ENCODE results near the gene GTF2H1.
A peak's percentile ranks its signal among the peaks of the same experiment; 100 is the strongest.

Gene GTF2H1

DNA sequence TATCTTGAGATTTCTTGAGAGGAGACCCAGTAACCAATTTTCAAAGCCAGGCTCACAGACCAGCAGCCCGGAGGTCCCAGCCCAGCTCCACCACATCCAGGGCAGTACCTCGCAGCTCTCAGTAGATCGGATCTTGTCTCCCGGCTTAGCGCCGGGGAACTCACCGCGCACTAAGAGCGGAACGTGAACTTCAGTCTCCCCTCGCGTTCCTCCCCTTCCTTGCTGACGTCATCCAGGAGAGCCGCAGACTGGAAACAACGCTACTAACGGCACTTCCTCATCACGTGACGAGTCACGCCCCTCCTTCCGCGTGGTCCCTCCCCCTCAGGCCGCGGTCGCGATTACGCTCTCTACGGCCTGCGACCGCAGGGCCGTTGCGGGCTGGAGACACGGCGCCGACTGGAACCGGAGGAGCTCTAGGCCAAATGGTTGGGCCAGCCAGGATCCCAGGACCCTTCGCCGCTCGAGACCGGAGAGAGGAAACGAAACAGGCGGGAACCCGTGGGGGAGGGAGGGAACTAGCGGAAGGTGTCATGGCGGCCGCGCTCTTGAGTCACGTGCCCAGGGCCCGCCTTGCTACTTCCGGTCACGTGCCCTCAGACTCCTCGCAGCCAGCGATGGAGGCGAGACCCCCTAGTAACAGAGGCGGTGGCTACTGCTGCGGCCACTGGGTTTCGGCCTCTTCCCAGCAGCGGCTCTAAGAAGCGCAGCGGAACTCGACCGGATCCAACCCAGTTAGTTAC is at the start of gene GTF2H1, which contains the start of gene HPS5:
Gene GTF2H1, plus strand, starts transcription at position 599 of the 743 bp plus-strand sequence. CDS start 10,508 bp downstream, outside the sequence.
Gene HPS5, minus strand, starts transcription at position 172 of the 743 bp plus-strand sequence. CDS start 4,282 bp downstream, outside the sequence.
- DNase-seq (ENCODE audit: low read depth in 2 of 2) = peak; percentile 86 to 93

DNA sequence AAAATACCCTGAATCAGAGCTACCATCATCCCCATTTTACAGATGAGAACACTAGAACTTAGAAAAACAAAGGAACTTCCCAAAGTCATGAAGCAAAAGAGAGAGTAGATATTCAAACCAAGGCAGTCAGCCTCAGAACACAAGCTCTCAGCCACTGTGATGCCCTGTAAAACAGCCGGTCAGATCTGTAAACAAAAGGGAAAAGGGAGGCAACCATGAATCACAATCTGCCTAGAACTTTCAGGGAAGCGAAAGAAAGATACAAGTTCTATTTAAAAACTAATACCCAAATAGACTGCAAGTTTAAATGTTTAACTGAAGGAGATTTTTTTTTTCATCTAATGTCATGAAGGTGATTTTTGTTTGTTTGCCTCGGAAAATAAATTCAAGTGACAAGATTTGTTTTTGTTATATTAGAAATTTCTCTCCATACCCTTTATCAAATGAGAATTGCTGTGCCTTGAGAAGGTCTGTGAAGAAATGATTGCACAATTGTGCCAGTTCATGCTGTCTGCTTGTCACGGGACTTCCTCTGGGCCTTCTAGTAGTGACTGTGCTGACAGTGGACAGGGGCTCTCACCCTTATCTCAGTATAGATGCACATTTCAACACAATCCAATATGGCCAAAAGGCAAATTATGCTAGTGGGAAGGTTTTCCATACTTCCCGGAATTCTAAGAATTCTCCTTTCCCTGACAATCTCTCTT is 44.6 kb upstream of the GTF2H1 start:
- no peak for DNase-seq (ENCODE audit: low read depth in 2 of 2)

DNA sequence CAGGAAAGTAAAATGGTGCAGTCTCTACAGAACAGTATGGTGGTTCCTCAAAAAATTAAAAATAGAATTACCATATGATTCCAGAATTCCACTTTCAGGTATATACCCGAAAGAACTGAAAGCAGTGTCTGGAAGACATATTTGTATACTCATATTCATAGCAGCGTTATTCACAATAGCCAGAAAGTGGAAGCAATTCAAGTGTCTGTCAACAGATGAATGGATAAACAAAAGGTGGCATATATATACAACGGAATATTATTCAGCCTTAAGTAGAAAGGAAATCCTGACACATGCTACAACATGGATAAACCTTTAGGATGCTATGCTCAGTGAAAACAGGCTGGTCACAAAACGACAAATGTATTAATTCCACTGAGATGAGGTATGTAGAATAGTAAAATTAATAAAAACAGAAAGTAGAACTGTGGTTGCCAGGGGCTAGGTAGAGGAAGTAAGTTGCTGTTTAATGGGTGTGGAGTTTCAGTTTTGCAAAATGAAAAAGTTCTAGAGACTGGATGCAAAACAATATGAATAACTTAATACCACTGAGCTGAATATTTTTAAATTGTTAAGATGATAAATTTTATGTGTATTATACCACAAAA is 41.8 kb upstream of the GTF2H1 start:
- no peak for DNase-seq (ENCODE audit: low read depth in 2 of 2)

DNA sequence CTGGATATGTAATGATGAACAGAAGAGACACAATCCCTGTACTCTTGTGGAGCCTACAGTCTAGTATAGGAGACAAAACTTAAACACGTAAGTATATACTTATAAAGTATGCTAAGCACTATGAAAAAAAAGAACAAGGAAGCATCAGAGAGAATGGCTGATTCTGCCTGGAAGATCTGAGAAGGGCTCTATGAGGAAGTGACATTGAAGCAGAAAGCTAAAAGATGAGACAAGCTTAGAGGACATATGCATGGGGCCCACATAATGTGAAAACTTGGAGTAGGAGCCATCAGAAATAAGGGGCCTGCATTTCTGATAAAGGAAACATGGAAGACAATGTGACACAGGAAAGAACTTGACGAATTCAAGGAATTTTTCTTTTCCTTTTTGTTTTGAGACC is 39.7 kb upstream of the GTF2H1 start:
- no peak for DNase-seq (ENCODE audit: low read depth in 2 of 2)

DNA sequence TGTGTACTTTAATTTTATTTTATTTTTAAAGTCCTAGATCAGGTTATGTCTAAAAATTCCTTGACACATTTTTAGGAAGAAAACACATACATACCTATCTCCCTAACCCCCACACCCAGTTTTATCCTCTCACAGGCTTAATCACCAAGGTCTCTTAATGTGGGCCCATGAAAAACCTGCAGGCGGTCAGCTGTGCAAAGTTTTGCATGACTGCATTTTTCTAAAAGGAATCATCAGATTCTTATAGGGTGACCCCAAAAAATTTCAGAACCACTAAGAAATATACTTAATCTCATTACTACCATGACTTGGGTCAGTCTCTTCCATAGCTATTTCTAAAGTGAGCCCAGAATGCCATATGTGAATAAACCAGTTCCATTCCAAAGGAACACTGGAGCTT is 36.5 kb upstream of the GTF2H1 start:
- no peak for DNase-seq (ENCODE audit: low read depth in 2 of 2)

DNA sequence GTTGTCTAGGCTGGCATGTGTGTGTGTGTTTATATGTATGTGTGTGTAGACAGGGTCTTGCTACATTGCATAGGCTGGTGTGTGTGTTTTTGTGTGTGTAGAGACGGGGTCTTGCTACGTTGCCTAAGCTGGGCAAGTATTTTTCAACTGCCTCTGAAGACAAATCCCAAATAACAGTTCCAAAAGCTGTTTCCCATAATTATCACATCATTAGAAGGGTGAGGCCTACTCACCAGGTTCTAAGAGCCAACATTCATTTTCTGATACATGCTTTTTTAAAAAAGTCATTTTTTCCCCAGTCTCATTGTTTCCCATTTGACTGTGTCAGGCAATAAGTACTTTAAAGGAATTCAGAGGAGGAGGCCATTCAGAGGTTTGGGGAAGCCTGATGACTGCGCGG is 33.5 kb upstream of the GTF2H1 start:
- no peak for DNase-seq (ENCODE audit: low read depth in 2 of 2)

DNA sequence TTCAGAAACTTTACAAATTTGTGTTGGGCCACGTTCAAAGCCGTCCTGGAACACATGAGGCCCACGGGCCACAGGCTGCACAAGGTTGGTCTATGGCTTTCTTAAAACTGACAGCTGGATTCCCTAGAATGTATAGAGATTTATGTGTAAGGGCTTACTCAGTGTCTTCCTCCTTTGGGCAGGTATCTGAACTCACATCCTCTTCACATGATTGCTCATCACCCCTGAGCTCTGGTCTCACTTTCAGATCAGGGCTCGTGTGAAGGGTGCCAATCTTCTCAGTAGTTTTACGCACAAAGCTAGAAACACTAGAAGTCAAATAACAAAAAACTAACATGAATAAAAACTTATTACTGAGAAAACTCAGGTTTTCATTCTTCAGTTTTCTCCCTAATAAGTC is 27.5 kb upstream of the GTF2H1 start:
- no peak for DNase-seq (ENCODE audit: low read depth in 2 of 2)

DNA sequence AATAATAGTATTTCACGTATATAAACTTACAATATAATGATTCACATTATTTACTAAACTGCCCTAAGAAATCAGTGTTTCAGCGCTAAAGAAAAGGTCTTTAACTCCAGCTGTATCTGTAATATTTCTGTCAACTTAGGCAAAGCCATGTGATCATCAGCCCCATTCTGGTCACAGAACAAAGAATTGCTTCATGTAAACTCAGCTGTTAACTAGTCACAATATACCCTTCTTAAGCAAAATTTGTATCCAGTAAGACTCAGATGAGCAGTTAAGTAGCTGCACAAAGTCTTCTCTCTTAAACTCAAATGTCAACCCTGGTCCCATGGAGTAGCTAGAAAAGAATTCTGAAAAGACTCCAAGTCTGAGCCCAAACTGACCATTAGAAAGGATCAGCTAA is 27.1 kb upstream of the GTF2H1 start:
- no peak for DNase-seq (ENCODE audit: low read depth in 2 of 2)

DNA sequence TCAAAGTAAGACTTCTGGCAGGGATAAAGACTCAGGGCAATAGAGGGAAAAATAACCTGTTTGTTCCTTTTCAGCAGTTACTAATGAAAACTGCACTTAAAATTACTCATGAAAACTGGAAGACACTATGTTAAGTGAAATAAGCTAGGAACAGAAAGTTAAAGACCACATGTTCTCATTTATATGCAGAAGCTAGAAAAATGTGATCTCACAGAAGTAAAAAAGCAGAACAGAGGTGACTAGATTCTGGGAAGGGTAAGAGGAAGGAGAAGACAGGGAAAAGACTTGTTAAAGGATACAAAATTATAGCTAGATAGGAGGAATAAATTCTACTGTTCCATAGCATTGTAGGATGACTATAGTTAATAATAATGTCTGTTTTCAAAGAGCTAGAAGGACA is 22.6 kb upstream of the GTF2H1 start:
- no peak for DNase-seq (ENCODE audit: low read depth in 2 of 2)

DNA sequence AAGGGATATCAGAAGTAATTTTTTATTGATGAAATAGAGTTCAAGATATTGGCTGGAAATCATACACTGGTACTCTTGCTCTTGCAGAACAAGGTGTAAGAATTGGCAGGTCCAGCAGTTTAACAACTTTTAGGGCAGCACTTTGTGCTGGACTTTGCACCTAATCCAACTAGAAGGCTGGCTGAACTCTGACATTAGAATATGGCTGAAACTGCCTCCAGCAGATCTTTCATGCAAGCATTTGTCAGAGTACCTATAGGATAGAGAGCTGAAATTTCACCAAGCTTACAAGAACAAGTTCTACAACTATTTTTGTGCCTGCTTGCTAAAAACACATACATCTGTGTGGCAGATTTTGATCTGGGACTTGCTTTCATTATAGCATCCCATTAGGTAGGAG is 17.6 kb upstream of the GTF2H1 start:
- no peak for DNase-seq (ENCODE audit: low read depth in 2 of 2)

DNA sequence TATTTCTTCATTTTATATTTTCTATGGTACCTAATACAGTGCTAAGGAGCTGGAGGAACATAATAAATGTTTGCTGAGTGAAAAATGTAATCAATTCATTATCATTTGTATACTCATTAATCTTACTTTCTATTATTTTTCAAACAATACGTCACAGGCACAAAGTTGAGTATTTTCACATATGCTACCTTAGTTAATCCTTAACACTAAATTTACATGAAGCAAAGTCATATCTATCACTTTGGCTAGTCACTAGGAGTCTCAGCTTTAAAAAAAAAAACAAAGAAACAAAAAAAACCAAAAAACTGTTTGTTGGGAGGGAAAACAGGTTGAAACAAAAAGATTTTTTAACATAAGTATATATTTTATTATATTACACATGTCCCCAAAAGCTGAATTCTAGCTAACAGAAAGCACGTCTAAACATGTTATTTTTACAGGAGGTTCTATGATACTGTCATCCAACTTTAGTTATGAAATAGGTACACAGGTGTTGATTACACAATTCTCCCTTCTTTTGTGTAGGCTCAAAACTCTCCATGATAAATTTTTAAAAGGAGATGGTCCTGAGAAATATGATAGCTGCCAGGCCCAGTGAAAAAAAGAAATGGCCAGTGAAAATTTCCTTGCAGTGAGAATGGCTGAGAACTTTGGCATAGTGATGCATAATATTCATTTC is 14.8 kb upstream of the GTF2H1 start:
- no peak for DNase-seq (ENCODE audit: low read depth in 2 of 2)

DNA sequence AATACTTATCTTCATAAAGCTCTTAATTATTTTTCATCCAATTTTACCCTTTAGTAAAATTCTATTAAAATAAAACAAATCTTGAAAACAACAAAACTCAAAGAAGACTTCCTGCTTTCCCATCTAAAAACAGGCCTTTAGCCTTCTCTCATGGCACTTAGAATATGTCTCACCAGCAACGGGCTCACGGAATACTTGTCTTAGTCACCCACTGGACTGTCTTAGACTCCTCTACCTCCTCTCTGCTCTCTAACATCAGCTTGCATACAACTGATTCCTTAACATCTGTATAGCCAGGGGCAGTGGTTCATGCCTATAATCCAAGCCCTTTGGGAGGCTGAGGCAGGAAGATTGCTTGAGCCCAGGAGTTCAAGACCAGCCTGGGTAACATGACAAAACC is 14.1 kb upstream of the GTF2H1 start:
- no peak for DNase-seq (ENCODE audit: low read depth in 2 of 2)

DNA sequence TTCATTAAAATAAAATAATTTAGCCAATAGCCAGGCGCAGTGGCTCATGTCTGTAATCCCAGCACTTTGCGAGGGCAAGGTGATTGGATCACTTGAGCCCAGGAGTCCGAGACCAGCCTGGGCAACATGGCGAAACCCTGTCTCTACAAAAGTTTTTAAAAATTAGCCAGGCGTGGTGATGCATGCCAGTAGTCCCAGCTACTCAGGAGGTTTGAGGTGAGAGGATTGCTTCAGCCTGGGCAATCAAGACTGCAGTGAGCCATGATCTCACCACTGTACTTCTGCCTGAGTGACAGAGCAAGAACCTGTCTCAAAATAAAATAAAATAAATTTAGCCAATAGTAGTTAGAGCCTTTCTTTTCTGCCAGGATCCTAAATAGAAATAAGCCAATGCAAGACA is 12.7 kb upstream of the GTF2H1 start:
- no peak for DNase-seq (ENCODE audit: low read depth in 2 of 2)

DNA sequence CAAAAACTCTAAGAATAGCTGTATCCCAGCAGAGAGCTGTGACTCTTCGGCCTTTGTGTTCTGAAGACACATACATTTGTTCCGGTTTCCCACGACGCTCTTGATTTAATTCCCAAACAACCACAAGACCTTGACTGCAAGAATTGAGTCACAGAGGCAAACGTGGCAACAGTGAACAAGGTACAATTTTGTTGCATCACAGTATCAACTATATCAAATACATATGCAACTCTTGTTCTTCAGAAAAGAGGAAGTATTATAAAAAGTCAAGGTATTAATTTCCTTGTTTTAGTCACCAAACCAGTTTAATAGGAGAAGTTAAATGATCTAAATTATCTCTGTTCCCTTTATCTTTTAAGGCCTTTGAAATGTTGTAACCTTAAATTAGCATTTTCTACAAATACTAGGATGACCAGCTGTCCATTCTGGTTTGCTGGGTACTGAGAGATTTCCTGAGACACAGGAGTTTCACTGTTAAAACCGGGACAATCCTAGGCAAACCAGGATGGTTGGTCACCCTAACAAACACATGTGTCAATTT is 11.5 kb upstream of the GTF2H1 start:
- DNase-seq (ENCODE audit: low read depth in 2 of 2) = no peak

DNA sequence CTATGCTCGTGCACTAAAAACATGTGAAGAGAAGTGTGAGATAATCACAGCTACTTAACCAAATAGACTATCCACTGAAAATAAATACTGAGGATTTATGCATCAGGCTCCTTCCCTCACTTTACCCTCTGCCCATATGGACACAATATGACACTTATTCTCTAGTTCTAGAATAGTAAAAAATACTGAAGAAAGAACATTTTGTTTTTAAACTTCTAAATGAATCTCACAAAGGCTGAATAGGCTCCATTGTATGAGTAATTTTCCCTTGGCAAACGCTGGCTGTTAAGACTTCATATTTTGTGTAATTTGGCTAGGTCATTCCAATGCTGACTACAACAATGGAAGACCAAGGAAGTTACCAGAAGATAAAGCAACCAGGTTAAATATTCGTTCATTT is 10.4 kb upstream of the GTF2H1 start:
- no peak for DNase-seq (ENCODE audit: low read depth in 2 of 2)

DNA sequence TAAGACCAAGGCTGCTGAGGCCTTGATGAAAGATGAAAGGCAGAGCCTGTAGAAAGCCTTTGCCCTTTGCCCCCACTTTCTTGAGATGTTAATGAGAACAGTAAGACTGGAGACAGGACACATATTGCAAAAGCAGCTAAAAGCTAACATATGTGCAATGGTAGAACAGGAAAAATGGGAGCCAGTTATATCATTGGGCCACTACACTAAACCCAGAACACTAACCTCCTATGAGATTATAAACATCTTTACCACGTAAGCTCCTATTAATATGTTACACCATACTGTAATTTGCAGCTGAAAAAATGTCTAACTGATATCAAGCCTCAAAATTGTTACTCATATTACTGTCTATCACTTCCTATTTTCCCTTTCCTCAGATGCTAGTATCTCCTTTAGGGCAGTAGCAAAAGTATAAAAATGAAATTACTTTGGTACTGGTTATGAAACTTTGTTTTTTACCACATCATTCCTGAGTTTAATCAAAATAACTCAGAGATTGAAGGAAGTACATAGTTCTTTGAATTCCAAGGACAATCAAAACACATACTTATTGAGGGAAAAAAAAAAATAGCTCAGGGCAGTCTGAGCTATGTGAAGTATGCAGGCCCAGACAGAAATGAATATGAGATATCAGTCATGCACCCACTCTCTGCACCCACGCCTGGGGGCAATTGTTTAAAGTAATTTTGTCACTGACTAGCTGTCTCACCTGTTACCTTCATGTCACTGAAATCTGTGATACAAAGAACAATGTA is 9.5 kb upstream of the GTF2H1 start:
- no peak for DNase-seq (ENCODE audit: low read depth in 2 of 2)

DNA sequence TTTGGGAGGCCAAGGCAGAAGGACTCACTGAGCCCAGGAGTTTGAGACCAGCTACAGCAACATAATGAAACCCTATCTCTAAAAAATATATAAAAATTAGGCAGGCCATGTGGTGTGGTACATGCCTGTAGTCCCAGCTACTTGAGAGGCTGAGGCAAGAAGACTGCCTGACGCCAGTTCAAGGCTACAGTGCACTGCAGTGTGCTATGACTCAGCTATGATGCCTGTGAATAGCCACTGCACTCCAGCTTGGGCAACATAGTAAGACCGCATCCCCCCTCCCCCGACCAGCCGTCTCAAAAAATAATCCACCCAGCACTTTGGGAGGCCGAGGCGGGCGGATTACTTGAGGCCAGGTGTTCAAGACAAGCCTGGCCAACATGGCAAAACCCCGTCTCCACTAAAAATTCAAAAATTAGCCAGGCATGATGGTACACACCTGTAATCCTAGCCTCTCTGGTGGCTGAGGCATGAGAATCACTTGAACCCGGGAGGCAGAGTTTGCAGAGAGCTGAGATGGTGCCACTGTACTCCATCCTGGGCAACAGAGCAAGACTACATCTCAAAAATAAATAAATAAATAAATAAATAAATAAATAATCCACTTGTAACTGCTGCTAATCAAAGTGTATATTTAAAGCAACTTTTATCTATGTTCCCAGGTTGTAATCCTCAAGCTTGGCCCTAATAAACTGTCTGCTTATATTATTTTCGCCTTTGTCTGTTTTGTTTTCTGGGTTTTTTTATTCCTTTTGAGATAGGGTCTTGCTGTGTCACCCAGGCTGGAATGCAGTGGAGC is 8.2 kb upstream of the GTF2H1 start:
- DNase-seq (ENCODE audit: low read depth in 2 of 2) = no peak

DNA sequence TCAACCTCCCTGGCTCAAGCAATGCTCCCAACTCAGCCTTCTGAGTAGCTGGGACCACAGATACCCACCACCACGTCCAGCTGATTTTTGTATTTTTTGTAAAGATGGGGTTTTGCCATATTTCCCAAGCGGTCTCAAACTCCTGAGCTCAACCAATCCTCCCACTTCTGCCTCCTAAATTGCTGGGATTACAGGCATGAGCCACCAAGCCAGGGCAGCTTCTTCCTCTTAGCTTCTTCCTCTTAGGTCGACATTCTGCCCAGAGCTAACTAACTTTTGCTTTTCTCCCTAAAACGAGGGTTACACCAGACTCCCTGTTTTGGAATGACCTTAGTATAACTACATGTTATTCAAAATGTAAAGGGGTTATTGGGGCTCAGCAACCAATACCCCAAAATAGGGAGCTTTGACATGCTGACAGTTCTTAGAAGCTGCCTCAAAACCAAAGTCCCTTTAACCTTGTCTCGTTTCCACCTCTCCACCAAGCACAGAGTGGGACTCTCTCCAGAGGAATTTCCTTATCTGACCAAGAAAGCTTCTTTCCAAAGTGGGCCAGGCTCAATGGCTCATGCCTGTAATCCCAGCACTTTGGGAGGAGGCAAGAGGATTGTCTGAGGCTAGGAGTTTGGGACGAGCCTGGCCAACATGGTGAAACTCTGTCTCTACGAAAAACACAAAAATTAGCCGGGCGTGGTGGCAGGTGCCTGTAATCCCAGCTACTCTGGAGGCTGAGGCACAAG is 7.4 kb upstream of the GTF2H1 start:
- DNase-seq (ENCODE audit: low read depth in 2 of 2) = no peak

DNA sequence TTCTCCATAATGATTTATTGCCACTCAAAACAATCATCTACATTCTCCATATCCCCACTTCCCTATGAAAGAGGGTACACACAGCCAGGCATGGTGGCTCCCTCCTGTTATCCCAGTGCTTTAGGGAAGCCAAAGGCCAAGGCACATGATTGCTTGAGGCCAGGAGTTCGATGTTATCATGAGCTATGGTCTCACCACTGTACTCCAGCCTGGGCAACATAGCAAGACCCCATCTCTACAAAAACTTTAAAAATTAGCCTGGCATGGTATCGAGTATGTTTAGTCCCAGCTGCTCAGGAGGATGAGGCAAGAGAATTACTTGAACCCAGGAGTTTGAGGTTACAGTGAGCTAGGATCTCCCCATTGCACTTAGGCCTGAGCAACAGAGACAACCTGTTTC is 6.5 kb upstream of the GTF2H1 start:
- no peak for DNase-seq (ENCODE audit: low read depth in 2 of 2)

DNA sequence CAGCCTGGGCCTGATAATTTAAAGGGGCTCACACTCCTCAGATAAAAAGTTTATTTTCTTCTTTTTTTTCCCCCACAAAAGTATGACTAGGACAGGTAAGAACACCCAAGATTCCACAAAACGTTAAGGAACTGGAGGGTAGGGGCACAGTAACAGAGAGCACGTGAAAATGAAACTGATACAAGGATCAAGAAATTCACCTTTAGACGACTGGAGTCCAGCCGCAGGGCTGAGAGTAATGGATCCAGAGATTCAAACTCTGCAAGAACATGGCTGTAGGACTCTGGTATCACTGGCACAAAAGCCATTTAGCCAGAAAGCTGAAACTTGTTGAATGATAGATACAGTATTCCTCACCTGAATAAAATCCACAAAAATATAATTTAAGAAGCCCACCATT is 4.8 kb upstream of the GTF2H1 start:
- DNase-seq (ENCODE audit: low read depth in 2 of 2) = no peak
